T-helper 1 cell treated with Interleukin-12 subunit alpha and Interleukin-12 subunit beta and Interleukin-4 antibody, amounts not matched to agents 30 μg/mL and 1 μg/mL, for 36 hours (primary cell): ENCODE data around the gene MYCBPAP.

Experiments used
- H3K27ac Mint-ChIP-seq: one replicate; pipeline ENCODE4 v1.8.0; 2021; ENCODE audit warnings: mild to moderate bottlenecking, mixed read lengths
- H3K27me3 Mint-ChIP-seq: one replicate; pipeline ENCODE4 v1.8.0; 2021; ENCODE audit warnings: low read depth, mixed read lengths
- H3K36me3 Mint-ChIP-seq: one replicate; pipeline ENCODE4 v1.8.0; 2021; ENCODE audit warnings: low read depth, mixed read lengths
- H3K4me1 Mint-ChIP-seq: one replicate; pipeline ENCODE4 v1.8.0; 2021; ENCODE audit warnings: low read depth, mixed read lengths
- H3K4me3 Mint-ChIP-seq: one replicate; pipeline ENCODE4 v1.8.0; 2021; ENCODE audit warnings: mild to moderate bottlenecking, moderate library complexity, mixed read lengths
- H3K9me3 Mint-ChIP-seq: one replicate; pipeline ENCODE4 v1.8.0; 2021; ENCODE audit warnings: mixed read lengths

Gene MYCBPAP

DNA sequence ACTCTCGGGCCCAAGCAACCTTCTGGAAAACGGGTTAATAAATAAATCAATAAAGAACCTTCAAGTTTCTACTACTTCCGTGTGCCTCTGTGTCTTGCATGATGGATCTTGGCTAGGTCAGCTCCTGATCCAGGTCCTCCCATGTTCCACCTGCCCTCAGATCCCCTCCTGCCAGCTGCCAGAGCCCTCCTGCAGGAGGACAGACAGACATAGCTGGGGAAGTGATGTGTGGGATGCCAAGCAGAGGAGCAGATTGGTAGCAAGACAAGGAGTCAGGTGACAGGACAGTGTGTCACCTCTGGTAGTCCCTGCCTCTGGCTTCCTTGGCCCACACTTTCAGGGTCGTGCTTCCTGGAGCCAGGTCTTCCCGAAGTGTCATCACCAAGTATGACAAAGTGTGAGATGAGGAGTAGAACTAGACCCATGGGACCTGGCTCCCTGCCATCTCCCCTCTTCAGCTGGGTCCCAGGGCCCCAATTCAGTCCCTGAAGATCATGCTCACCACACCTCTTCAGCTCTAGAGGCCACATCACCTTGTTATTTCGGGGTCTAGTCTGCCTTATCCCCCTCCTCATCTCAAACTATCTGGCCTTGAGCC, 23.3 kb downstream of the MYCBPAP start:
- Mint-ChIP-seq H3K36me3 (no peaks in the 10 kb centered on the region), H3K9me3 (no peaks in the 10 kb centered on the region), H3K4me3 (no peak overlapping the region), H3K27ac (no peak overlapping the region), H3K27me3 (peaks cover 57% of the 10 kb centered on the region), H3K4me1 (peaks cover 3% of the 10 kb centered on the region)

DNA sequence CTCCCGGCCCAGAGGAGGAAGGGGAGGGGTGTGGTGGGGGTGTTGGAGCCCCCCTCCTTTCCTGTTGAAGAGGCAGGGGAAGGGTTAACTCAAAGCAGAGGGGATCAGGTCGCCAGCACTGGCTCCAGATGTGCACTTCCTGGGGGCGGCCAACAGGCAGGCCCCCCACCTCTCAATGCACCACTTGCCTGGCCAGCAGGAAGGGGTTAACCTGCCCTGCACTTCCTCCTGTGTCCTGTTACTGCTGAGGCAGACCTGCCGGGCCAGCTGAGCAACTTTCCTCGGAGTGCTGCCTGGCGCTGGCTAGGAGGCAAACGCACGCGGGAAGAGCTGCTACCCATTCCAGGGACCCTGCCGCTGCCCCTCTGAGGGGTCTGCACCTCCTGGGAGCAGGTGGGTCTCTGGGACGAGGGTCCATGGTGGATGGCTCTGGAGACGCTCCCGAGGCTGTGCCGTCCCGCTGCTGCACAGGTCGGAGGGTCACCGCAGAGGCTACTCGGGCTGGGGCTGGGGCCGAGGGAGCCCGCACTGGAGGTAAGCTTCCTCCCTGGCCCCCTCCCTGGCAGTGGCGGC, 24.3 kb downstream of the MYCBPAP start, which contains the start of gene EPN3:
Gene EPN3 (plus strand): TSS at position 284 of the 573 bp plus-strand sequence. CDS start 3,822 bp downstream, outside the sequence.
- H3K4me1 Mint-ChIP-seq = peaks cover 3% of the 10 kb centered on the region
- no peaks in the 10 kb centered on the region for H3K9me3 Mint-ChIP-seq
- H3K36me3 Mint-ChIP-seq = no peaks in the 10 kb centered on the region
- H3K27ac Mint-ChIP-seq = no peak within 1 kb of the TSS
- no peak within 1 kb of the TSS for H3K4me3 Mint-ChIP-seq
- H3K27me3 Mint-ChIP-seq = peaks cover 57% of the 10 kb centered on the region

- Mint-ChIP-seq H3K4me3 (no peak overlapping the region), H3K4me1 (peaks cover 3% of the 10 kb centered on the region), H3K9me3 (no peaks in the 10 kb centered on the region), H3K27me3 (peaks cover 57% of the 10 kb centered on the region), H3K27ac (no peak overlapping the region), H3K36me3 (no peaks in the 10 kb centered on the region)
These were observed 24.9 kb downstream of the MYCBPAP start for GRCh38 chr17:50533185-50533584.

- H3K4me1 Mint-ChIP-seq = peaks cover 3% of the 10 kb centered on the region
- H3K4me3 Mint-ChIP-seq = no peak overlapping the region
- no peaks in the 10 kb centered on the region for H3K9me3 Mint-ChIP-seq
- peaks cover 57% of the 10 kb centered on the region for H3K27me3 Mint-ChIP-seq
- no peak overlapping the region for H3K27ac Mint-ChIP-seq
- H3K36me3 Mint-ChIP-seq = no peaks in the 10 kb centered on the region
These were observed 25.5 kb downstream of the MYCBPAP start for GRCh38 chr17:50533720-50534148.

DNA sequence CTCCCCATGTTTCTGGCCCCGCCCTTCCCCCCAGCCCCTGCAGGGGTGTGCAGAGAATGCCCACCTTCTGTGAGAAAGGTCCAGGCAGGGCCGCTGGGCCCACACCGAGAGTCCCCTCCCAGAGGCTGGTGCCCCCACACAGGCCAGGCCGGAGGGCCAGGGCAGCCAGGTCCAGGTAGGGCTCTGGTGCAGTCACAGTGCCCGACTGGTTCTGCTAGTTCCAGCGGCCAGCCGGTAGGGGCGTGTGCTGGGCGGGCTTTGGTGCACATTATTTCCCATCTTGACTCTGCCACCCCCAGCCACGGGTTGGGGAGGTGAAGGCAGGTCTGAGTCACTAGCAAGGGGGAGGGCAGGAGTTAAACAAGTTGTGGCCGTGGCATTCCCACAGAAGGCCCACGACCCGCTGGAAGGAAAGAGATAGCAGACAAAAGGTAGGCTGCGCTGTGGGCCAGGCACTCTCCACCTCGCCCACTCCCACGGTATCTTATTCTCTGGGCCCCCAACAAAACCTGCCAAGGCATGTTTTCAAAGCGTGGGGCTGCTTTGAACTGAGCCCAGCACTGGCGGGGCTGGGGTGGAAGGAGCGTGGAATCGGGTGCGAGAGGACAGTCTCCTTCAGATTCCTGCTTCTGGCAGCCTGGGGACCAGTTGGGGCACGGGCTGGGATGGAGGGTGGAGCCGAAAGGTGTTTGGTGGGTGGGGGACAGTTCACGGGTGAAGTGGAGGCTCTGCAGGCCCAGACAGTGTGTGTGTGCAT, 26.2 kb downstream of the MYCBPAP start:
- H3K27ac Mint-ChIP-seq = no peak overlapping the region
- H3K36me3 Mint-ChIP-seq = no peaks in the 10 kb centered on the region
- H3K4me1 Mint-ChIP-seq = peaks cover 3% of the 10 kb centered on the region
- no peak overlapping the region for H3K4me3 Mint-ChIP-seq
- H3K9me3 Mint-ChIP-seq = no peaks in the 10 kb centered on the region
- H3K27me3 Mint-ChIP-seq = peaks cover 53% of the 10 kb centered on the region

DNA sequence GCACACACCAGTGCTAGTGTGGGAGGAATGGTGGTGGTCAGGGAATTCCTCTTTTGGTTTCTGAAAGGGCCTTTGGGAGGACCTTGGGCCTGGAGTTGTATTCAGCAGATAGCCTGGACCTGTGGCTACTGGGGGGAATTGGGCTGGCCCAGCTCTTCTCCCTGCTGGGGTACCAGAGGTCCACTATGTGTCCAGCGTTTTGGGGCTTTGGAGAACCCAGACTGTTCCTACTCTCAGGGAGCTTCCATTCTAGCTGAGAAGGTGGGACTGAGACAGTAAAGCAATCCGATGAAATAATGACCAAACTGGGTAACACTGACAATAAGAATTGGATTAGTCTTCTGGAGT, 26.7 kb downstream of the MYCBPAP start:
- no peaks in the 10 kb centered on the region for H3K9me3 Mint-ChIP-seq
- H3K4me3 Mint-ChIP-seq = no peak overlapping the region
- no peaks in the 10 kb centered on the region for H3K36me3 Mint-ChIP-seq
- H3K27me3 Mint-ChIP-seq = peaks cover 48% of the 10 kb centered on the region
- peaks cover 3% of the 10 kb centered on the region for H3K4me1 Mint-ChIP-seq
- no peak overlapping the region for H3K27ac Mint-ChIP-seq

- Mint-ChIP-seq H3K27me3 (peaks cover 47% of the 10 kb centered on the region), H3K4me3 (no peak overlapping the region), H3K27ac (no peak overlapping the region), H3K36me3 (no peaks in the 10 kb centered on the region), H3K4me1 (peaks cover 3% of the 10 kb centered on the region), H3K9me3 (no peaks in the 10 kb centered on the region)
These were observed 27.2 kb downstream of the MYCBPAP start for GRCh38 chr17:50535407-50535806.

DNA sequence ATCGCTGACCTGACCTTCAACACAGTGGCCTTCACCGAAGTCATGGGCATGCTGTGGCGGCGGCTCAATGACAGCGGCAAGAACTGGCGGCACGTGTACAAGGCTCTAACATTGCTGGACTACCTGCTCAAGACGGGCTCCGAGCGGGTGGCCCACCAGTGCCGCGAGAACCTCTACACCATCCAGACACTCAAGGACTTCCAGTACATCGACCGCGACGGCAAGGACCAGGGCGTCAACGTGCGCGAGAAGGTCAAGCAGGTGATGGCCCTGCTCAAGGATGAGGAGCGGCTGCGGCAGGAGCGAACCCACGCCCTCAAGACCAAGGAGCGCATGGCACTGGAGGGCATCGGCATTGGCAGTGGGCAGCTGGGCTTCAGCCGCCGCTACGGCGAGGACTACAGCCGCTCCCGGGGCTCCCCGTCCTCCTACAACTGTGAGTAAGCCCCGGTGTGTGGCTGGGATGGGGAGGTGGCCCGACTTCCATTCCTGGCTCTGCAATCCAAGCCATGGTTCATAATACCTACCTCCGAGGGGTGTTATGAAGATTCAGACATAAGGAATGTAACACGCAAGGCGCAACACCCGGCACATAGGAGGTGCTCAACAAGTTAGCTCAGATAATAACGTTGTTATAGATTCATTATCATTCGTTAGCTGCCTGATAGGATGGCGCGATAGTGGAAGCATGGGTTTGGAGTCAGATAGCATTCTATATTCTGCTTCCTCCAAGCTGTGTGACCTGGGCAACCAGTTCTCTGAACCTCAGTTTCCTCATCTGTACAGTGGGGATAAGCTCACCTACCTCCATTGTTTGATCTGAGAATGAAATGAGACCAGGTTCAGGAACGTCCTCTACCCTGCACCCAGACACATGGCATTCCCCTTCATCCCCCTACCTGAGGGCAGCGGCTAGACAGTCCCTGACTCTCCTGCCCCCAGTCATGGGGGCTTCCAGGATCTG, 28.7 kb downstream of the MYCBPAP start:
- Mint-ChIP-seq H3K27me3 (peaks cover 35% of the 10 kb centered on the region), H3K4me3 (no peak overlapping the region), H3K36me3 (no peaks in the 10 kb centered on the region), H3K4me1 (peaks cover 6% of the 10 kb centered on the region), H3K27ac (no peak overlapping the region), H3K9me3 (no peaks in the 10 kb centered on the region)

- peaks cover 12% of the 10 kb centered on the region for H3K4me1 Mint-ChIP-seq
- no peaks in the 10 kb centered on the region for H3K9me3 Mint-ChIP-seq
- H3K4me3 Mint-ChIP-seq = no peak overlapping the region
- H3K27me3 Mint-ChIP-seq = peaks cover 27% of the 10 kb centered on the region
- H3K27ac Mint-ChIP-seq = no peak overlapping the region
- H3K36me3 Mint-ChIP-seq = no peaks in the 10 kb centered on the region
These were observed 29.7 kb downstream of the MYCBPAP start for GRCh38 chr17:50537721-50538548.

GRCh38 chr17:50538549-50539410, 30.5 kb downstream of the MYCBPAP start:
- no peaks in the 10 kb centered on the region for H3K36me3 Mint-ChIP-seq
- peaks cover 9% of the 10 kb centered on the region for H3K4me1 Mint-ChIP-seq
- no peak overlapping the region for H3K27ac Mint-ChIP-seq
- no peak overlapping the region for H3K4me3 Mint-ChIP-seq
- H3K9me3 Mint-ChIP-seq = no peaks in the 10 kb centered on the region
- H3K27me3 Mint-ChIP-seq = peaks cover 19% of the 10 kb centered on the region

- Mint-ChIP-seq H3K36me3 (no peaks in the 10 kb centered on the region), H3K4me3 (no peak overlapping the region), H3K27ac (no peak overlapping the region), H3K27me3 (peaks cover 17% of the 10 kb centered on the region), H3K4me1 (peaks cover 9% of the 10 kb centered on the region), H3K9me3 (no peaks in the 10 kb centered on the region)
These were observed 31.7 kb downstream of the MYCBPAP start for GRCh38 chr17:50539762-50540559.

DNA sequence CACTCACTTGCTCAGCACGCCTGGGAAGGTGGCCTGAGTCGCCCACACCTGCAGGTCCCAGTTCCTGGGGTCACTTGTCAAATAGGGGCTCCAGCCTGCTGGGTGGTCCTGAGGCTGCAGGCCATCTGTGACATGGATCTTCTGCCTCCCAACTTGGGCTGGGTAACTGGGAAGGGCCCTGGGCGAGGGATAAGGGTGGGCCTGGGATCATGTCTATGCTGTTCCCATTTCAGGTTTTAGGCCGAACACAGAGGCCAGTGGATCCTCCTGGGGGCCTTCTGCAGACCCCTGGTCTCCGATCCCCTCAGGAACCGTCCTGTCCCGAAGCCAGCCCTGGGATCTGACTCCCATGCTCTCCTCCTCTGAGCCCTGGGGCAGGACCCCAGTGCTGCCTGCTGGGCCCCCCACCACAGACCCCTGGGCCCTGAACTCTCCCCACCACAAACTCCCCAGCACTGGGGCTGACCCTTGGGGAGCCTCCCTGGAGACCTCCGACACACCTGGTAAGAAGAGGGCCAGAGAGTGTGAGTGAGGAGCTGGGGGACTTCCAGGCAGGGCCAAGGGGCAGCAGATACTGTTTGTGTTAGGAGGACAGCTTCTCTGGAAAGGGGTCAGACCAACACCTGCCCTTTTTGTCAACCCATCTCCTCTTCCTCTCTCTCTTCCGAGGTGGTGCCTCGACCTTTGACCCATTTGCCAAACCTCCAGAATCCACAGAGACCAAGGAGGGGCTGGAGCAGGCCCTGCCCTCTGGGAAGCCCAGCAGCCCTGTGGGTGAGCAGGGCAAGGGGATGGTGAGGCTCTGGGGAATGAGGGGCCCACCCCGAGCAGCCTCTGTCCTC, 32.5 kb downstream of the MYCBPAP start:
- H3K4me1 Mint-ChIP-seq = peaks cover 9% of the 10 kb centered on the region
- no peaks in the 10 kb centered on the region for H3K9me3 Mint-ChIP-seq
- H3K27me3 Mint-ChIP-seq = peaks cover 17% of the 10 kb centered on the region
- H3K36me3 Mint-ChIP-seq = no peaks in the 10 kb centered on the region
- no peak overlapping the region for H3K27ac Mint-ChIP-seq
- no peak overlapping the region for H3K4me3 Mint-ChIP-seq
